K562 (cell line): ENCODE data around the gene HMGN1. TPM values are rescaled to one million over a fixed set of nuclear protein-coding genes. Genes with fewer than 3 reads are reported as not detected.

Source experiments
- AFF1 ChIP-seq, 2 experiments: fragments of 450-650 bp; IDR thresholded peaks; 2 replicates each; pipeline ENCODE4 v1.6.1; 2018; ENCODE audit warnings: mild to moderate bottlenecking in 2 of 2, low read depth in 1 of 2; ENCODE audit not compliant: partially characterized antibody in 2 of 2
- FOXK2 ChIP-seq, 2 experiments: fragments of 450-650 bp; IDR thresholded peaks in 1 of 2; conservative IDR thresholded peaks in 1 of 2; 2 replicates each; pipeline ENCODE4 v1.6.1; 2016; ENCODE audit warnings: low read depth in 2 of 2, mild to moderate bottlenecking in 1 of 2
- GMEB1 ChIP-seq: fragments of 250-450 bp; sonication (Bioruptor Pico); IDR thresholded peaks from 2 replicates; pipeline ENCODE4 v1.4.0; 2020; ENCODE audit warnings: mild to moderate bottlenecking
- NFIX ChIP-seq: fragments of 250-450 bp; sonication (Bioruptor Pico); IDR thresholded peaks from 2 replicates; pipeline ENCODE4 v1.4.0; 2020; ENCODE audit warnings: low read depth, mild to moderate bottlenecking, moderate library complexity
- PRDM10 ChIP-seq: fragments of 450-650 bp; IDR thresholded peaks from 2 replicates; pipeline ENCODE4 v1.6.1; 2018; ENCODE audit not compliant: partially characterized antibody
- RCOR1 ChIP-seq, 2 experiments: IDR thresholded peaks; 2 replicates each; pipeline ENCODE4 v1.6.1; 2012; ENCODE audit warnings: low read depth in 2 of 2, low read length in 2 of 2, borderline replicate concordance in 1 of 2, improper control_type of control experiment in 1 of 2
- ZBTB2 ChIP-seq: fragments of 450-650 bp; IDR thresholded peaks from 2 replicates; pipeline ENCODE4 v1.6.1; 2016; ENCODE audit warnings: antibody characterized with exemption
- ZNF589 ChIP-seq: fragments of 200-800 bp; sonication (Bioruptor generic); IDR thresholded peaks from 2 replicates; pipeline ENCODE4 v1.6.1; 2016; ENCODE audit warnings: low read depth, missing genetic modification characterization, missing compliant biosample characterization
- ZNF592 ChIP-seq: fragments of 450-650 bp; IDR thresholded peaks from 2 replicates; pipeline ENCODE4 v1.6.1; 2017; ENCODE audit warnings: antibody characterized with exemption, mild to moderate bottlenecking
- ZNF696 ChIP-seq: fragments of 250-450 bp; sonication (Bioruptor Pico); conservative IDR thresholded peaks from 2 replicates; pipeline ENCODE4 v1.4.0; 2020; ENCODE audit warnings: mild to moderate bottlenecking, moderate library complexity
- polyA plus RNA-seq, 8 experiments: library from polyadenylated mRNA; depleted of rRNA in 4 of 8; stranded (reverse) in 5 of 8; unstranded in 3 of 8; fragments of >200 nt; fragmentation: Nextera tagmentation in 2 of 8; fragmentation: Illumina TruSeq in 1 of 8; extraction: Ambion mirVana in 2 of 8; extraction: Trizol in 1 of 8; gene quantifications; 2 replicates each; pipeline versions ENCODE4 v1.2.1 to v1.2.3, GENCODE V29; 2011 to 2014; ENCODE audit warnings: inconsistent platforms in 1 of 8, missing spikeins in 1 of 8
- total RNA-seq, 7 experiments: library from RNA; depleted of rRNA in 6 of 7; stranded (reverse); fragments of >200 nt in 6 of 7; fragmentation: Illumina TruSeq in 2 of 7; extraction: Trizol in 2 of 7; gene quantifications; 2 replicates each; pipeline versions ENCODE4 v1.2.1 to v1.2.3, GENCODE V29; 2011 to 2021; ENCODE audit warnings: low replicate concordance in 1 of 7

Gene HMGN1
- total and polyA plus RNA-seq, 9 of the 15 experiments (the other 6 are each of a cell fraction or from before 2014, with no cell fraction given) = 124 to 626 (median 498) TPM

- TF ChIP-seq GMEB1 (CRISPR knock-in tag) (no peak), ZNF589 (CRISPR knock-in tag) (peak; percentile 65), ZNF592 (peak; percentile 87), NFIX (CRISPR knock-in tag) (no peak), RCOR1 (IDR thresholded peaks at IDR 0.05; ENCODE audit: borderline replicate concordance in 1 of 2, low read depth in 2 of 2, low read length in 2 of 2) (peak in 1 of 2 experiments; percentile 38; a peak in 1 of 4 replicates), PRDM10 (peak; percentile 20), AFF1 (IDR thresholded peaks at IDR 0.05; ENCODE audit: low read depth in 1 of 2, partially characterized antibody in 2 of 2) (peak in 1 of 2 experiments; percentile 34), FOXK2 (conservative IDR thresholded peaks at IDR 0.05 in 1 of 2, IDR thresholded peaks at IDR 0.05 in 1 of 2; ENCODE audit: low read depth in 2 of 2) (peak in 1 of 2 experiments; percentile 29; a peak in 1 of 4 replicates), ZBTB2 (peak; percentile 31; the same call in 1 of the 2 replicates), ZNF696 (CRISPR knock-in tag) (no peak)
These were observed 29.0 kb downstream of the HMGN1 start (continued) for GRCh38 chr21:39319814-39320332.
